Measurements from ENCODE around the gene WSB1. TPM values are rescaled to one million over a fixed set of nuclear protein-coding genes. Genes with fewer than 3 reads are reported as not detected.
A peak's percentile ranks its signal among the peaks of the same experiment; 100 is the strongest.

WSB1 gene
- total RNA-seq, 1 donor from 2014 or later, result 47.1 TPM

GRCh38 chr17:27346228-27346899, 52.5 kb downstream of the WSB1 start:
- DNase-seq (no peak), ATAC-seq (ENCODE audit: poor library complexity) (no peak)
- intact Hi-C loops (cut with DNase I), result no loop called here

DNA sequence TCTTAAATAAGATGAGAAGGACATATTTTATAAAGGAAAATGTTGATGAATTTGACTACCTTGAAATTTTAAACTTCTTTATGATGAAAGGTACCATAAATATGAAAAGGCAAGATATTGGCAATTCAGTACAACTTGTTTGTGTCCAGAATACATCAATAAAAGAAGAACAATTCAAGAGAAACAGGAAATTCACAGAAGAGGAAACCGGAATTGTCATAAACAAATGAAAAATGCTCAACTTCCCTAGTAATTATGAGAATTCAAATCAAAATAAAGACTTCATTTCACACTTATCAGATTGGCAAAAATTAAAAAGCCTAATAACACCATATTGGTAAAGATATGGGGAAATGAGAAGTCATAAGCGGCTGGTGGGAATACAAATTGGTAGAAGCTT, 54.3 kb downstream of the WSB1 start:
- ATAC-seq (ENCODE audit: poor library complexity), result no peak
- intact Hi-C loops (cut with DNase I), result no loop called here

DNA sequence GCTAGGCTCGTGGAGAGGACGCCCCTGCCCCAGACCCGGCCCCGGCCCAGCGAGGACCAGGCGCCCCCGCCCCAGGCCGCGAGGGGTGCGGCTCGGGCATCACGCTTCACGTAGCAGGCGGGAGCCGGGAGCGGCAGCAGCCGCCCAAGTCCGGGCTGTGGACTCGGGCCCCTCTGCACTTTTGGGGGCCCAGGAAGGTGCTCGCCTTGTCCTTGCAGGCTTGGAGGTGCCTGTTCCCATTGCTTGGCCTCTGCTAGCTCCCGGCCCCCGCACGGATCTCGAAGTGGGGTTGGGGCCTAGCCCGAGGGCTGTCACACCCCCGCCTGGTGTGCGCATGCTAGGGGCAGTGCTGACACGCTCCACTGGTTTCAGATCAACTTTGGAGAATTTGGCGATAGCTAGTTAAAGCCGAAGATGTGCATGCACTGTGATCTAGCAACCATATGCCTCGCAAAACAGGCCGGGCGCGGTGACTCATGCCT, 55.7 kb downstream of the WSB1 start:
- intact Hi-C loops (cut with DNase I), result no loop called here
- no peak for DNase-seq
- ATAC-seq (ENCODE audit: poor library complexity), result no peak

More for the DNA sequence above, 54.3 kb downstream of the WSB1 start:
- DNase-seq, result no peak

- DNase-seq (no peak), ATAC-seq (ENCODE audit: poor library complexity) (no peak)
- intact Hi-C loops (cut with DNase I), result no loop called here
These were observed 57.8 kb downstream of the WSB1 start for GRCh38 chr17:27351759-27352158.

- DNase-seq (no peak), ATAC-seq (ENCODE audit: poor library complexity) (no peak)
- intact Hi-C loops (cut with DNase I), result no loop called here
These were observed 58.6 kb downstream of the WSB1 start for GRCh38 chr17:27352448-27353032.

- DNase-seq (no peak), ATAC-seq (ENCODE audit: poor library complexity) (no peak)
- intact Hi-C loops (cut with DNase I), result no loop called here
These were observed 59.1 kb downstream of the WSB1 start for GRCh38 chr17:27353033-27353460.

- ATAC-seq (ENCODE audit: poor library complexity) (peak; percentile 96), DNase-seq (peak; percentile 94)
- intact Hi-C loops (cut with DNase I), result loop anchor here (2.0 kb wide), 1 partner anchor 247 kb away; no protein-coding TSS in a partner anchor
These were observed 59.6 kb downstream of the WSB1 start for GRCh38 chr17:27353461-27354050.

GRCh38 chr17:27354051-27354490, 60.2 kb downstream of the WSB1 start:
- intact Hi-C loops (cut with DNase I), result loop anchor here (2.0 kb wide), 1 partner anchor 247 kb away; no protein-coding TSS in a partner anchor
- DNase-seq (no peak), ATAC-seq (ENCODE audit: poor library complexity) (no peak)

DNA sequence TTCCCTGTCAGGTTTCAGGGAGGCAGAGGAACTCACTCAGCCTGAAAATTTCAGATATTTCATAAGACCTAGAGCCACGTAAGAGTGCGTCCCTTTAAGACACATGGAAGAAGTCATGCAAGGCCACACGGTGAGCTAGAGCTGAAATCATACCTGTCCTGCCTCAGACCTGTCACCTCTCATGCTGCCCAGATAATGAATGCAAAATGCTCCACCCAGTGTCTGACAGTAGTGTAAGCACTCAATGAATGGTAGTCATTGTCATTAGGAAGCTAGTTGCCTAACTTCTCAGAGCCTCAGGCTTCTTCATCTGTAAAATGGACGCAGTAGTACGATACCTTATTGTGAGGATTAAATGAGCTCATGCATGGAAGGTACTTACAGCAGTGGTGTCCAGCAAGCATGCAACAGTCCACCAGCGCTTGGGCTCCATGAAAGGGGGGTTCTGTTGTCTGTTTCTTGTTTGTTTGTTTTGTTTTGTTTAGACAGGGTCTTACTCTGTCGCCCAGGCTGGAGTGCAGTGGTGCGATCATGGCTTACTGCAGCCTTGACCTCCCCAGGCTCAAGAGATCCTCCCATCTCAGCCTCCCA, 60.7 kb downstream of the WSB1 start:
- DNase-seq (no peak), ATAC-seq (ENCODE audit: poor library complexity) (no peak)
- intact Hi-C loops (cut with DNase I), result loop anchor here (2.0 kb wide), 1 partner anchor 246 kb away; no protein-coding TSS in a partner anchor

- intact Hi-C loops (cut with DNase I), result loop anchor here (2.0 kb wide), 1 partner anchor 245 kb away; no protein-coding TSS in a partner anchor
- DNase-seq (no peak), ATAC-seq (ENCODE audit: poor library complexity) (no peak)
These were observed 61.5 kb downstream of the WSB1 start for GRCh38 chr17:27355419-27355818.

DNA sequence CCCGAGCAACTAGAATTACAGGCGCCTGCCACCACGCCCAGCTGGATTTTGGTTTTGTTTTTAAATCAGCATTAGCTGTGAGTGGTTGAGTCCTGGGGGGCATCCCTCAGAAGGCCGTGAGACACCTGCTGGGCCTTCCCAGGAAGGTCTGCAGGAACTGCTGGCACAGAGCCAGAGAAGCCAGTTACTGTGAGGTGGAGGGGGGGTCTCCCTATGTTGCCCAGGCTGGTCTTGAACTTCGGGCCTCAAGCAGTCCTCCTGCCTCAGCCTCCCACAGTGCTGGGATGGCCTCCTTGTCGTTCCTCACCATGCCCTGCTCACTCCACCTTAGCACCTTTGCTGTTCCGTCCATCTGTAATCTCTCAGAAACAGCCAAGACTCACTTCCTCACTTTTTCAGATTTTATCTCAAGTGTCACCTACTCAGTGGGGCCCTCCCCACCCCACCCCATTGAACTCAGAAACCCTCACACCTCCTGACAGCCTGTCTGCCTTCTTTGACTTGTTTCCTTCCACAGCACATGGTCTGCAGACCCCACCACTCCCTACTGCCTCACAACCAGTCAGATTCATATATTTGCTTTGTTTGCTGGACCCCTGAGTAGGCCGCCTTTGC, 62.3 kb downstream of the WSB1 start:
- no peak for ATAC-seq (ENCODE audit: poor library complexity)

GRCh38 chr17:27357236-27357635, 63.3 kb downstream of the WSB1 start:
- intact Hi-C loops (cut with DNase I), result no loop called here
- ATAC-seq (ENCODE audit: poor library complexity) (no peak), DNase-seq (no peak)

More for the DNA sequence above, 62.3 kb downstream of the WSB1 start:
- no peak for DNase-seq
- intact Hi-C loops (cut with DNase I), result no loop called here

- ATAC-seq (ENCODE audit: poor library complexity) (no peak), DNase-seq (no peak)
- intact Hi-C loops (cut with DNase I), result no loop called here
These were observed 66.6 kb downstream of the WSB1 start for GRCh38 chr17:27360507-27360906.

DNA sequence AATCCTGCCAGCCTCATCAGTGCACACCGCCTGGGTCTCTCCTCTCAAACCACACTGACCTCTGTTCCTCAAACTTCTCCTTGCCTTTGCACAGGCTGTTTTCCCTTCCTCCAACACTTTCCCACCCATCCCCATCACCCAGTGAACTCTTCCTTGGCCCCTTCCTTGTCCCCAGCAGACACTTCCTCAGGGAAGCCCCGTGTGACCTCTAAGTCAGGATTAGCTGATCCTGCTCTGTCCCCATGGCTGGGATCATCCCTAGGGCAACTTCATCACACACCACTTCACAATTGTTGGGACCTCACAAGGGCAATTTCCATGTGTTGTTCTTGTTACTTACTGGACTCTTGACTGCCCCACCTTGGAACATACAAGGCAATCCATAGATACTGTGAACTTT, 67.8 kb downstream of the WSB1 start:
- intact Hi-C loops (cut with DNase I), result no loop called here
- ATAC-seq (ENCODE audit: poor library complexity) (no peak), DNase-seq (no peak)

DNA sequence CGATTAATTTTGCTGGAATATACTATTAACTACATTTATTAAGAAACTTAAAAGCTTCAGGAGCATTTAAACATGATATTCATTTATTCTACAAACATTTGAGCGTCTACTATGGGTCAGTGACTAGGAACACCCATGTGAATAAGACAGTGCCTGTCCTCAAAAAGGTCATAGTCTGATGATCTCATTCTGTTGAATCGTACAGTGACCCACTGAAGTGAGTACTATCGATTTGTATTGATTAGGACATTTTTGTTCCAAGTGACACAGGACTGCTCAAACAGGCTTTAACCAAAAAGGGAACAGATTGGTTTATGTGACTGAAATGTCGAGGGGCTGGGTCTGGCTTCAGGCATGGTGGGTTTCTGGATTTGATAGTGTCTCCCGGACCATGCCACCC, 68.6 kb downstream of the WSB1 start:
- ATAC-seq (ENCODE audit: poor library complexity), result no peak
- intact Hi-C loops (cut with DNase I), result no loop called here
- DNase-seq, result no peak

DNA sequence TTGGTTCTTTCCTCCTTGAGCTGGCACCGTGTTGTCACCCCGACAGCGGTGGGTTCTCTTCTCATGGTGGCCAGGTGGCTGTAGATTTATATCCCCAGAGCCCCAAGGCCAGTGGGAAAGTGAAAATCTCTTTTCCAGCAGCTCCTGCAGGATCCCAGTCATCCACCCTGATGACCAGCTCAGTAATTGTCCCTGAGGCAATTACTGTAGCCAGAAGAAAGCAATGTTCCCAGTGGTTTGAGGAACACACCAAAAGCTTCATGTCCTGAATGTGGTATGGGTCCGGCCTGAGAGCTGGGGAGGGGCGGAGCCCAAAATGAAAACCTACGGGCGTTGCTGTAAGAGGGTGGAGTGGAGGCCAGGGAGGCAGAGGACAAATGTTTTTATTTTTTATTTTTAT, 69.0 kb downstream of the WSB1 start:
- intact Hi-C loops (cut with DNase I), result no loop called here
- no peak for DNase-seq
- ATAC-seq (ENCODE audit: poor library complexity), result no peak

GRCh38 chr17:27363326-27363725, 69.4 kb downstream of the WSB1 start:
- intact Hi-C loops (cut with DNase I), result no loop called here
- ATAC-seq (ENCODE audit: poor library complexity) (no peak), DNase-seq (no peak)
